NCI-H82 treated with DMSO at 0.1 percent for 48 hours (cell line): ENCODE measurements around the gene PPP1R1C.
A peak's percentile ranks its signal among the peaks of the same experiment; 100 is the strongest.

Source experiments
- DNase-seq: peaks from one replicate; lab custom pipeline; 2025; ENCODE audit not compliant: unreplicated experiment; lab: John Stamatoyannopoulos, UW

The PPP1R1C gene

GRCh38 chr2:182062329-182062972 lies 76.8 kb downstream of the PPP1R1C start:
- no peak for DNase-seq

- DNase-seq: no peak
These were observed 78.5 kb downstream of the PPP1R1C start for GRCh38 chr2:182064019-182064778.

GRCh38 chr2:182066400-182067087 lies 80.9 kb downstream of the PPP1R1C start:
- no peak for DNase-seq

GRCh38 chr2:182067393-182067792 lies 81.7 kb downstream of the PPP1R1C start:
- no peak for DNase-seq

- DNase-seq: no peak
These were observed 83.2 kb downstream of the PPP1R1C start for GRCh38 chr2:182068811-182069210.

- no peak for DNase-seq
These were observed 83.8 kb downstream of the PPP1R1C start for GRCh38 chr2:182069416-182069815.

- peak; percentile 84 for DNase-seq
These were observed 84.3 kb downstream of the PPP1R1C start for GRCh38 chr2:182069908-182070307.

GRCh38 chr2:182070736-182071135 lies 85.1 kb downstream of the PPP1R1C start:
- no peak for DNase-seq

GRCh38 chr2:182072861-182073260 lies 87.2 kb downstream of the PPP1R1C start:
- DNase-seq: no peak

- no peak for DNase-seq
These were observed 88.0 kb downstream of the PPP1R1C start for GRCh38 chr2:182073613-182074012.

- no peak for DNase-seq
These were observed 91.4 kb downstream of the PPP1R1C start for GRCh38 chr2:182077023-182077422.

GRCh38 chr2:182077448-182078142 lies 91.9 kb downstream of the PPP1R1C start:
- DNase-seq: peak; percentile 50

- DNase-seq: no peak
These were observed 93.4 kb downstream of the PPP1R1C start for GRCh38 chr2:182078988-182079602.

- DNase-seq: no peak
These were observed 94.8 kb downstream of the PPP1R1C start for GRCh38 chr2:182080493-182080892.

- DNase-seq: no peak
These were observed 96.1 kb downstream of the PPP1R1C start for GRCh38 chr2:182081602-182082260.

GRCh38 chr2:182088681-182089320 lies 103.1 kb downstream of the PPP1R1C start:
- no peak for DNase-seq

- no peak for DNase-seq
These were observed 104.8 kb downstream of the PPP1R1C start for GRCh38 chr2:182090486-182090885.

- DNase-seq: no peak
These were observed 112.0 kb downstream of the PPP1R1C start for GRCh38 chr2:182097571-182098164.

- DNase-seq: no peak
These were observed 113.0 kb downstream of the PPP1R1C start for GRCh38 chr2:182098648-182099047.

GRCh38 chr2:182101263-182101662 lies 115.6 kb downstream of the PPP1R1C start:
- DNase-seq: no peak
